Trophoblast cell (in vitro differentiated cells and primary cell): Measurements from ENCODE around the gene KIF26B.

Experiments used
- DNase-seq, 2 donors: peaks; one replicate each; pipeline ENCODE4 v3.0.0-alpha.2; 2016
- H2AFZ ChIP-seq: 2 replicates; pipeline ENCODE4 v1.6.1; 2013; ENCODE audit warnings: low read length, moderate library complexity, mild to moderate bottlenecking; ENCODE audit not compliant: insufficient read depth, poor library complexity
- H2AK5ac ChIP-seq: 2 replicates; pipeline ENCODE4 v1.6.1; 2013; ENCODE audit warnings: mild to moderate bottlenecking, low read length
- H2BK120ac ChIP-seq: 2 replicates; pipeline ENCODE4 v1.6.1; 2013; ENCODE audit warnings: low read length, mild to moderate bottlenecking, moderate library complexity; ENCODE audit not compliant: insufficient read depth, poor library complexity
- H2BK12ac ChIP-seq: 2 replicates; pipeline ENCODE4 v1.6.1; 2013; ENCODE audit warnings: mild to moderate bottlenecking, low read length, moderate library complexity
- H2BK5ac ChIP-seq: 2 replicates; pipeline ENCODE4 v1.6.1; 2013; ENCODE audit warnings: low read length, low read depth, moderate library complexity, mild to moderate bottlenecking; ENCODE audit not compliant: poor library complexity
- H3K14ac ChIP-seq: 2 replicates; pipeline ENCODE4 v1.6.1; 2013; ENCODE audit warnings: mild to moderate bottlenecking, low read length
- H3K18ac ChIP-seq: 2 replicates; pipeline ENCODE4 v1.6.1; 2013; ENCODE audit warnings: mild to moderate bottlenecking, low read length
- H3K23ac ChIP-seq: 2 replicates; pipeline ENCODE4 v1.6.1; 2013; ENCODE audit warnings: low read length
- H3K27ac ChIP-seq: 2 replicates; pipeline ENCODE4 v1.5.1; 2013; ENCODE audit warnings: low read depth, mild to moderate bottlenecking, inconsistent platforms, low read length, moderate library complexity
- H3K27me3 ChIP-seq: 2 replicates; pipeline ENCODE4 v1.6.1; 2013; ENCODE audit warnings: inconsistent platforms, mild to moderate bottlenecking, low read length, moderate library complexity; ENCODE audit not compliant: insufficient read depth
- H3K36me3 ChIP-seq, 2 experiments: 1 replicate in 1 of 2; 2 replicates in 1 of 2; pipeline ENCODE4 v1.6.1; 2013; ENCODE audit warnings: low read length in 2 of 2, mild to moderate bottlenecking in 2 of 2, moderate library complexity in 1 of 2; ENCODE audit not compliant: insufficient read depth in 2 of 2, control insufficient read depth in 1 of 2
- H3K4ac ChIP-seq: 2 replicates; pipeline ENCODE4 v1.6.1; 2013; ENCODE audit warnings: low read depth, mild to moderate bottlenecking, low read length, moderate library complexity
- H3K4me1 ChIP-seq, 2 experiments: 1 replicate in 1 of 2; 2 replicates in 1 of 2; pipeline ENCODE4 v1.6.1; 2013; ENCODE audit warnings: low read length in 2 of 2, mild to moderate bottlenecking in 2 of 2, moderate library complexity in 1 of 2; ENCODE audit not compliant: insufficient read depth in 2 of 2, control insufficient read depth in 1 of 2
- H3K4me2 ChIP-seq: 2 replicates; pipeline ENCODE4 v1.6.1; 2013; ENCODE audit warnings: inconsistent platforms, mild to moderate bottlenecking, low read length, moderate library complexity
- H3K4me3 ChIP-seq: 2 replicates; pipeline ENCODE4 v1.5.1; 2013; ENCODE audit warnings: mild to moderate bottlenecking, low read depth, low read length, inconsistent platforms
- H3K79me1 ChIP-seq: one replicate; pipeline ENCODE4 v1.6.1; 2013; ENCODE audit warnings: low read length
- H3K79me2 ChIP-seq: 2 replicates; pipeline ENCODE4 v1.6.1; 2013; ENCODE audit warnings: low read length, mild to moderate bottlenecking; ENCODE audit not compliant: control insufficient read depth, insufficient read depth, poor library complexity
- H3K9ac ChIP-seq: 2 replicates; pipeline ENCODE4 v1.6.1; 2013; ENCODE audit warnings: mild to moderate bottlenecking, low read length
- H3K9me3 ChIP-seq: 2 replicates; pipeline ENCODE4 v1.6.1; 2013; ENCODE audit warnings: low read depth, mild to moderate bottlenecking, control low read depth, inconsistent platforms, low read length; ENCODE audit not compliant: insufficient read depth
- H4K12ac ChIP-seq: 2 replicates; pipeline ENCODE4 v1.6.1; 2013; ENCODE audit warnings: low read depth, mild to moderate bottlenecking, low read length, moderate library complexity
- H4K8ac ChIP-seq: 2 replicates; pipeline ENCODE4 v1.6.1; 2013; ENCODE audit warnings: low read depth, mild to moderate bottlenecking, low read length, moderate library complexity
- H4K91ac ChIP-seq: one replicate; pipeline ENCODE4 v1.6.1; 2013; ENCODE audit warnings: low read depth, mild to moderate bottlenecking, low read length, moderate library complexity
- WGBS: extraction: QIAGEN DNeasy Blood & Tissue Kit; methylation state at CpG from one replicate; pipeline ENCODE4 v1.1.7; 2013; ENCODE audit warnings: missing lambda C conversion rate; ENCODE audit not compliant: insufficient read length, insufficient coverage; ENCODE audit errors: extremely low coverage; 5-methylcytosine and 5-hydroxymethylcytosine counted together

KIF26B gene

DNA sequence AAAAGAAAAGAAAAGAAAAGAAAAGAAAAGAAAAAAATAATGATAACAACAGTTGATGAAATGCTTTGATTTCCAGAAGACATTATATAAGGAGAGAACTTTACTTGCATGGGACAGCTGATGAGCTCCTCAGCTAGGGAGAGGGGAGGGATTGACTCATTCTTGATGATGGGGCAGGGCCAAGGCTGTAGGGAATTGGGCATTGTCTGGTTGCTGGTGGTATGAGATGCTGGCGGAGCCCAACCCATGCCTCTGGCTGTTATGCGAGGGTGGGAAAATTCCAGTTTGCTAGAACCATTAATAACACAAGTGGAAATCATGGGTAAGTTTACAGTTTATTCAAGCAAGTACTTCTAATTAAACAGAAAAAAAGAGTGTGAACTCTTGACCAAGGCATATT lies 36.0 kb upstream of the KIF26B start:
- Histone ChIP-seq H2AFZ (no peak overlapping the region), H3K18ac (no peak overlapping the region), H3K27me3 (no peaks in the 10 kb centered on the region), H4K8ac (no peak overlapping the region), H3K4me3 (no peak overlapping the region), H3K4me2 (no peak overlapping the region), H4K12ac (no peak overlapping the region), H3K23ac (no peak overlapping the region), H3K14ac (no peak overlapping the region), H3K4me1 (no peaks in the 10 kb centered on the region), H3K79me2 (no peaks in the 10 kb centered on the region), H3K9ac (no peak overlapping the region), H3K27ac (no peak overlapping the region), H2BK5ac (no peak overlapping the region), H2BK12ac (no peak overlapping the region), H4K91ac (no peak overlapping the region), H3K4ac (no peak overlapping the region), H3K36me3 (no peaks in the 10 kb centered on the region), H3K9me3 (no peaks in the 10 kb centered on the region), H2AK5ac (no peak overlapping the region), H2BK120ac (no peak overlapping the region), H3K79me1 (no peaks in the 10 kb centered on the region)
- WGBS = no CpG with 5 or more reads among the region's 2 CpGs
- DNase-seq = peak; percentile 82 to 83

DNA sequence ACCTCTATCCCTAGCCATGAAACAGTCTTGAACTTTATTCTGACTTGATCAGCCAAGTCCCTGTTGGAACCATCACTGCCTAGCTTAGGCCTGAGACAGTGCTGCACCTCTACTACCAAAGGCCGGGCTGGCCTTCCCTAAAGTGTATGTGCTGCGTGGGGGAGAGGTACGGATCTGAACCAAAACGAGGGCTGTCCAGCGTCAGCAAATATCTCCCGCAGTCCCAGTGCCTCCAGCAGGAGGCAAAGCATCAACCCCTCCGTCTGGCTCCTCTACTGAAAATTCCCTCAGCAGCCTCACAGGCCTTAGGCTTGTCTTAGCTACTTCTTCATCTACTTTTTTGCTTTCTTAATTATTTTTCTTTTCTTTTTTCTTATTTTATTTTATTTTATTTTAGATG lies 33.3 kb upstream of the KIF26B start:
- H3K79me2 ChIP-seq = no peaks in the 10 kb centered on the region
- H3K79me1 ChIP-seq = no peaks in the 10 kb centered on the region
- H3K4me1 ChIP-seq = no peaks in the 10 kb centered on the region
- no peak overlapping the region for H3K9ac ChIP-seq
- H2BK120ac ChIP-seq = no peak overlapping the region
- H3K27ac ChIP-seq = no peak overlapping the region
- H3K18ac ChIP-seq = no peak overlapping the region
- DNase-seq = peak in 1 of 2 donors; percentile 22
- H2AK5ac ChIP-seq = no peak overlapping the region
- H3K9me3 ChIP-seq = no peaks in the 10 kb centered on the region
- H3K36me3 ChIP-seq = no peaks in the 10 kb centered on the region
- no peak overlapping the region for H3K23ac ChIP-seq
- no peak overlapping the region for H2BK5ac ChIP-seq
- H3K27me3 ChIP-seq = no peaks in the 10 kb centered on the region
- H4K91ac ChIP-seq = no peak overlapping the region
- no peak overlapping the region for H4K8ac ChIP-seq
- H3K4me2 ChIP-seq = no peak overlapping the region
- no peak overlapping the region for H2AFZ ChIP-seq
- no peak overlapping the region for H2BK12ac ChIP-seq
- H3K14ac ChIP-seq = no peak overlapping the region
- H4K12ac ChIP-seq = no peak overlapping the region
- no CpG with 5 or more reads among the region's 7 CpGs for WGBS
- H3K4me3 ChIP-seq = no peak overlapping the region
- no peak overlapping the region for H3K4ac ChIP-seq

DNA sequence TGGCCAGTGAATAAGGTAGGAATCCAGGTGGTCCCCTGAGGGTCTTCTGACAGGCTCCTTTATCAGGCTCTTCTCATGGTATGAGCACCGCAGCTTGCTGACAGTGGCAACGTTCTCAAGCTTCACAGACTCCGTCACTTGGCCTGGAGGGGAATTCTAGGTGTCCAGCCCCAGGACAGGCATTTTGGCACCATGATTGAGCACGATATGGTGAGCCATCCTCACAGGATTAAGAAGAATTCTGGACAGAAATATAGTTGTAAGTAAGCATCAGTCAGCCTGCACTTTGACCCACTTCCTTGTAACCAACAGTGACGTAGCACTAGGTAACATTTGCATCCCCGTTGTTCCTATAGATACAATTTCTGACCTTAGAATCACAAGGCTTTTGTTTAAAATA lies 30.5 kb upstream of the KIF26B start:
- H3K4me1 ChIP-seq = no peaks in the 10 kb centered on the region
- H3K9ac ChIP-seq = no peak overlapping the region
- no peak overlapping the region for H3K4me3 ChIP-seq
- H2AFZ ChIP-seq = no peak overlapping the region
- H3K9me3 ChIP-seq = no peaks in the 10 kb centered on the region
- H3K23ac ChIP-seq = no peak overlapping the region
- no peak overlapping the region for H2BK120ac ChIP-seq
- H2BK12ac ChIP-seq = no peak overlapping the region
- WGBS = no CpG with 5 or more reads among the region's 6 CpGs
- H4K12ac ChIP-seq = no peak overlapping the region
- no peak overlapping the region for H2BK5ac ChIP-seq
- H3K79me1 ChIP-seq = no peaks in the 10 kb centered on the region
- no peak overlapping the region for H3K14ac ChIP-seq
- no peaks in the 10 kb centered on the region for H3K79me2 ChIP-seq
- no peak overlapping the region for H3K27ac ChIP-seq
- H3K4ac ChIP-seq = no peak overlapping the region
- peak; percentile 91 to 96 for DNase-seq
- H3K18ac ChIP-seq = no peak overlapping the region
- H3K36me3 ChIP-seq = no peaks in the 10 kb centered on the region
- no peak overlapping the region for H4K8ac ChIP-seq
- H2AK5ac ChIP-seq = no peak overlapping the region
- H4K91ac ChIP-seq = no peak overlapping the region
- no peaks in the 10 kb centered on the region for H3K27me3 ChIP-seq
- no peak overlapping the region for H3K4me2 ChIP-seq

DNA sequence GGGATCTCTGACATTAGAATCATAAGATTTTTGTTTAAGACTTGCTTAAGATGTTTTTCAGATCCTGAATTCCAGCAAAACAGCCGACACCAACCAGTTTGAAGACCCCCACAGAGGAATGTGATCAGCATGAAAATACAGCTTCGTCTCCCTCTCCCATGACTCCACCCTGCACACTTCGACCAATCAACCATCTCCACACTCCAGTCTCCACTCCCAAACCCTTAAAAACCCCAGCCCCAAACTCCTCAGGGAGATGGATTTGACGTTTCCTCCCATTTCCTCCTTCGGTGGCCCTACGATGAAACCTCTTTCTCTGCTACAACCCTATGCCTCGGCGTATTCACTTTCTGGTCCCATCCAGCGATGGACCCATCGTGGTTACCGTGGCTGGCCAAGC lies 30.1 kb upstream of the KIF26B start:
- H2BK5ac ChIP-seq = no peak overlapping the region
- no peak for DNase-seq
- H3K23ac ChIP-seq = no peak overlapping the region
- H4K12ac ChIP-seq = no peak overlapping the region
- no peak overlapping the region for H4K8ac ChIP-seq
- no peak overlapping the region for H2BK120ac ChIP-seq
- H2AFZ ChIP-seq = no peak overlapping the region
- H2AK5ac ChIP-seq = no peak overlapping the region
- no peaks in the 10 kb centered on the region for H3K9me3 ChIP-seq
- H3K79me1 ChIP-seq = no peaks in the 10 kb centered on the region
- no peaks in the 10 kb centered on the region for H3K27me3 ChIP-seq
- H3K14ac ChIP-seq = no peak overlapping the region
- no peak overlapping the region for H2BK12ac ChIP-seq
- H3K4me2 ChIP-seq = no peak overlapping the region
- H3K9ac ChIP-seq = no peak overlapping the region
- H3K4ac ChIP-seq = no peak overlapping the region
- H3K4me1 ChIP-seq = no peaks in the 10 kb centered on the region
- H3K79me2 ChIP-seq = no peaks in the 10 kb centered on the region
- H3K18ac ChIP-seq = no peak overlapping the region
- no CpG with 5 or more reads among the region's 11 CpGs for WGBS
- H4K91ac ChIP-seq = no peak overlapping the region
- H3K36me3 ChIP-seq = no peaks in the 10 kb centered on the region
- no peak overlapping the region for H3K27ac ChIP-seq
- H3K4me3 ChIP-seq = peak overlapping the region; percentile 55
